GM18861 (cell line): ENCODE results near the gene PRICKLE2.

Source experiments
- ATAC-seq: cut with Tn5 transposase; IDR thresholded peaks from one replicate; pipeline ENCODE4 v1.9.1; 2021; ENCODE audit not compliant: unreplicated experiment

The PRICKLE2 gene

DNA sequence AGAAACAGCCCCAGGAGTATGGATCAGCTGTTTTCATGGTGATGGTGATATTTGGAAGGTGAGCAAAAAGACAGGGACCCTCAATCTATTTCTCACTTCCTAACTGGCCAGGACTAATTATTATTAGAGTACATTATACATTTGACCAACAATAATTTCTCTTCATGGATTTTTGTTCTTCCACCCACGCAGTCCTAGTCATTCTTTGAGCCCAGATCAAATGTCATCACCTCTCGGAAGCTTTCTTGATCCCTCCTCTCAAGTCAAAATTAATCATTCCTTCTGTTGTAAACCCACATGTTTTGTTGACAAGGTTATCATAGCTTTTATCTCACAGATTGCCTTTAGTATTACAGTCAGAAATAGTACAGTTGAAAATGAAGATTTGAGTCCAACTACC lies 29.2 kb upstream of the PRICKLE2 start:
- ATAC-seq, result no peak

GRCh38 chr3:64253689-64254088 lies 28.4 kb upstream of the PRICKLE2 start:
- ATAC-seq, result no peak

GRCh38 chr3:64251019-64251418 lies 25.8 kb upstream of the PRICKLE2 start:
- no peak for ATAC-seq

DNA sequence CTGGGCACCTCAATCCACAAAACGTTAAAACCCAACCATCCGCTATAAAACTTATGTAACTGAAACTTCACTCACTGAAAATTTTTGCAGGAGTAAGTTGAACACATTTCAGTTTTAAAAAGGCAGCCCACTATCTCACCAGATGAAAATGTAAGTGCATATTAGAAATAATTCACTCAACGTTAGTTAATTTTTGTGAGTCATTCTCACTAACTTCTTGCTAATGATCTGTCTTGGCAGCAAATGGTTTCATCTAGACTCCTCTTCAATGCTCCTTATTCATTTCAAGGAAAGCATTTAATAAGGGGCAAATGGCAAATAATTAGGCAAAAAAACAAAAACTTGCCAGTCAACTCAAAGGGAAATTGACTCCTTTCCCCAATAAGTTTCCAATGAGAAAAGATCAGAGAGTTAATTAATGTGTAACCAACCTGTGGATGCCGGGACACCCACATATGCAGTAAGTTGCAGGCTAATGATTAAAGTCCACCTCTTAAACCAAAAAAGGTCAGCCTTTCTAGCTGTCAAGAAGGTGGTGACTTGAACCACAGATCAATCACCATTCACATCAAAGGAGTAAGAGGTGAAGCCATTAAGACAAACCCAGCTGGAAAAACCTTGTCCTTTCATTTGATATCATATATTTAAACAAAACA lies 22.9 kb upstream of the PRICKLE2 start:
- no peak for ATAC-seq

DNA sequence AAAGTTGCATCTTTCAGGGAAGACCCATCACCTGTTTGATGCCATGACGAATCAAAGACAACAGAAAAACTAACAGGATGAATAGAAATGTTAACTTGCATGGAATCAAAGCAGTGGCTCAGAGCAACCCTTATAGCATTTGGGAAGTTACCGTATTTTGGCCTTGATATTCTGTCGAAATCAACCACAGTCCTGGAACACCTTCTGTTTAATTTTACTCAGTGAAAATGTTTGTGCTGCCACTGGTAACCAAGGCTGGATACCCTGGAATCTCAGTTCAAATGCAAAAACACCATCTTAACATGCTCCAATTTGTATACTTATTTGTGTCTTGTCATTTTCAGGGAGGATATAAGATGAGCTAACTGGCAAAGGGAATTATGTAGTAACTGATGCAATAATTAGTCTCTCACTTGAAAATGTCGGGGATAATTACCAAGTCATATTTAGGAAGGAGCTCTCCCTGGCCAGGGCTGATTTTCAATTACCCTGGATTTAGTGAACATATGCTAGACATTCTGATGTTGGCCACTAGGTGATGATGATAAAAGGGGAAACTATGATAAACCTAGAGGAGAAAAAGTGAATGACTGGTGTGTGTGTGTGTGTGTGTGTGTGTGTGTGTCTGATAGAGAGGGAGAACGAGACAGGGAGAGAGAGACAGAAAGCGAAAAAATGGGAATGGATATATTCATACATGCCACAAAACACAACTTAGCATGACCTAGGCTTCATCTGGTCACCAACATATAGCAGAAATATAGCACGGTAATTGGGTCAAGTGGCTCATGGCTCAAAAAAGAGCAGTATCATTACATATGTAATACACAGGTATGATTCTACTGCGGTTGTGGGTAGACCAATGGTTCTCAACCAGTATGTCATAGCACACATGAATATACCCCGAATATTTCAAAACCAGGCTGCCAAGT lies 19.0 kb upstream of the PRICKLE2 start:
- peak; percentile 66 for ATAC-seq

- no peak for ATAC-seq
These were observed 17.2 kb upstream of the PRICKLE2 start for GRCh38 chr3:64242435-64242834.

DNA sequence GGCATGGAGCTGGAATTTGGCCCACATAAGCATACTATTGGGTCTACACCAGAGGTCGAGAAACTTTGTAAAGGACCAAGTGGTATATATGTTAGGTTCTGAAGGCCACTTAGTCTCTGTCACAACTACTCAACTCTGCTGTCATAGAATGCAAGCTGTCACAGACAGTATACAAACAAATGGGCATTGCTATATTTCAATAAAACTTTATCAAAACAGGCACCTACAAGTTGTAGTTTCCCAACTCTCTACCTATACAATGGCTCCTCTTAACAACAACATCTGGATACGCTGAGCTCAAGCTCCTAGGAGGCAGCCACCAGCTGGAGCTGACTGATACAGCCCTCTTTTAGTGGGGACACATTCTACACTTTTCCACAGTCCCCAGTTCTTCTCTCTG lies 15.7 kb upstream of the PRICKLE2 start:
- ATAC-seq, result no peak

GRCh38 chr3:64240396-64240795 lies 15.1 kb upstream of the PRICKLE2 start:
- no peak for ATAC-seq

DNA sequence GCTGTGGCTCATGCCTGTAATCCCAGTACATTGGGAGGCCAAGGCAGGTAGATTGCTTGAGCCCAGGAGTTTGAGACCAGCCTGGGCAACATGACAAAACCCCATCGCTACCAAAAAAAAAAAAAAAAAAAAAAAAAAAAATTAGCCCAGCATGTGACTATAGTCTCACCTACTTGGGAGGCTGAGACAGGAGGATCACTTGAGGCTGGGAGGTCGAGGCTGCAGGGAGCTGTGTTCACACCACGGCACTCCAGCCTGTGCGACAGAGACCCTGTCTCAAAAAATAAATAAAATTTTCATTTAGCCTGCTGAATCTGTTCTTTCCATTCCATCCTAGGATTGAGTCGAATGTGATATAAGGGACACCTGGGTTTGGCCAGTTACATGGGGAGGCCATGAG lies 14.6 kb upstream of the PRICKLE2 start:
- no peak for ATAC-seq

DNA sequence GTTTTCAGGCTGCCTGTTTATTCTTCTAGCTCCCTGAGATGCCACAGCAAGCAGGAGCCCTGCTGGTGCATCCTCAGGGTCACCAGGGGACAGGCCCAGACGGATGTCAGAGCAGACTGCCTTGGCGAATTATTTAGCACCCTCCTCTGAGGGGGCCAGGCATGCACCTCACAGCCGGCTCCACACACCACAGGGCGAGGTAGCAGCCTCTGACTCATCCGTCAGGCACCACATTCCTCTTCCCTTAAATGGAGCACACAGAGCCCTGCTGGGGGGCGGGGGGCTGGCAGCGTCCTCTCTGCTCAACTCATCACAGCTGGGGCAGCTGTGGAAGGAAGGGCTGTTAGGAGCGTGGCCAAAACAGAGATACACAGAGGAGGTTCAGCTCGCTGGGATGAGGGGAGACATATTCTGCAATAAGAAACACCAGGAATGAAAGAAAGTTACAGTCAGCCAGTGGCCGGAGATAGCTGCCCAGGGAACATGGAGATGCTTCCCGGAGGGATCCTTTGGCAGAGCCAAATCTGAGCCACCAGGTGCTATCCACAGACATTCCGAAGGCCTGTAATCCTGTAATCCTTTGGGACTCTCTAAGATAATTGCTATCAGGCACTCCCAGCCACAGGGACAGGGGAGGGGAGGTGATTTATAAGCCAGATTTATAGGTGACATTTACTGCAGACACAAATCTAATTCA lies 13.9 kb upstream of the PRICKLE2 start:
- ATAC-seq, result no peak

GRCh38 chr3:64237083-64237482 lies 11.8 kb upstream of the PRICKLE2 start:
- no peak for ATAC-seq

GRCh38 chr3:64235605-64236004 lies 10.3 kb upstream of the PRICKLE2 start:
- ATAC-seq, result no peak

GRCh38 chr3:64234571-64234970 lies 9.3 kb upstream of the PRICKLE2 start:
- no peak for ATAC-seq

- ATAC-seq, result no peak
These were observed 7.6 kb upstream of the PRICKLE2 start for GRCh38 chr3:64232821-64233220.

DNA sequence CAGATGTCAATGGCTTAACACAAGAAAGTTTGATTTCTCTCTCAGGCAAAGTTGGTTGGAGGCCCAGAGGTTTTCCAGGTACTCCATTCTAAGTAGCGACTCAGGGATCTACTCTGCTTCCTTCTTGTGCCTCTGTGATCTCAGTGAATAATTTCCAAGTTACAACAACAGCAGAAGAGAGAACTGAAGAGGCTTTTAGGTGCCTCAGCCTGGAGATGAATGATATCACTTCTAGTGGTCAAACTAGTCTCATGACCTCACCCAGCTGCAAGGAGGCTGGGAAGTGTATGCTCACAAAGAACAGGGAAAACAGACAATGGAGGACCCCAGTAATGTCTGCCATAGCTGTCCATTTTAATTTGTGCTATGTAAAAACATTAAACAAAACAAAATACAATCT lies 4.6 kb upstream of the PRICKLE2 start:
- no peak for ATAC-seq

- no peak for ATAC-seq
These were observed 2.8 kb upstream of the PRICKLE2 start for GRCh38 chr3:64228110-64228509.

DNA sequence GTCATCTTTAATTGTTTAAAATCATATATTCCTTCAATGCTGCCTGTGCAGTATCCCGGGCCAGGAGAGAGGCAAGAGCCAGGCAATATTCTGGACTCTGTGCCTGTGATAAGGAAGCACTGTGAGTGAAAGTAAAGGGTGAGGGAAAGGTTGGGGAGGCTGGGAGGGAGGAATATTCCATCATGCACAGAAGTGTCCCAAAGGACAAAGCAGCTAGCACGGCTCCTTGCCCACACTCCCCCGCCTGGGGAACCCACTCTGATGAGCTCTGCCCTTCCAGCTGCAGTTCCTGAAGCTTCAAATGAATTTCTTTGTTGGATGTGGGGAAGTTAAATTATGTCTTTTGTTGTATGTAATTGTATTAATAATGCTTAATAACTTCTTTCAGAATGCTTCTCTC lies 1.5 kb upstream of the PRICKLE2 start:
- no peak for ATAC-seq

GRCh38 chr3:64225695-64226499 lies 631 bp upstream of the PRICKLE2 start:
- no peak for ATAC-seq

GRCh38 chr3:64223791-64224745 lies 1.2 kb downstream of the PRICKLE2 start:
- ATAC-seq, result no peak
